AG04450 (cell line): ENCODE data around the gene EXOC6. TPM values are rescaled to one million over a fixed set of nuclear protein-coding genes. Genes with fewer than 3 reads are reported as not detected.
A peak's percentile ranks its signal among the peaks of the same experiment; 100 is the strongest.

Source experiments
- CTCF ChIA-PET: fragments of 300-600, 350-600 bp; formaldehyde crosslinking; extraction: SDS; loops from one replicate; lab custom pipeline; 2022; ENCODE audit warnings: antibody characterized with exemption, inconsistent platforms; lab: Charles Lee
- POLR2A ChIA-PET: fragments of 350-600 bp; formaldehyde crosslinking; extraction: SDS; loops from one replicate; lab custom pipeline; 2021; ENCODE audit warnings: antibody characterized with exemption, inconsistent platforms; lab: Yijun Ruan, JAX
- DNase-seq: peaks from one replicate; pipeline ENCODE4 v3.0.0-alpha.2; 2011; ENCODE audit warnings: low read depth, low spot score
- H3K27ac ChIP-seq: one replicate; pipeline ENCODE4 v1.5.1; 2012; ENCODE audit warnings: low read depth, low read length, control low read depth
- H3K27me3 ChIP-seq: one replicate; pipeline ENCODE4 v1.6.0; 2012; ENCODE audit warnings: low read length; ENCODE audit not compliant: control insufficient read depth, insufficient read depth
- H3K4me3 ChIP-seq: 2 replicates; pipeline ENCODE4 v1.5.1; 2011; ENCODE audit warnings: mild to moderate bottlenecking, low read depth, low read length, control low read depth
- H3K9me3 ChIP-seq: 2 replicates; pipeline ENCODE4 v1.5.1; 2012; ENCODE audit warnings: low read length; ENCODE audit not compliant: control insufficient read depth, insufficient read depth
- polyA plus RNA-seq: library from polyadenylated mRNA; depleted of rRNA; stranded (reverse); fragments of >200 nt; gene quantifications from 2 replicates; pipeline ENCODE4 v1.2.3, GENCODE V29; 2011
- TF ChIP-seq, protein P1 (sequence below): IDR thresholded peaks from 2 replicates; pipeline ENCODE4 v1.5.1; 2011; ENCODE audit warnings: low read depth, low read length, control low read depth, inconsistent platforms

The EXOC6 gene
- polyA plus RNA-seq, 1 experiment: 21.8 TPM

DNA sequence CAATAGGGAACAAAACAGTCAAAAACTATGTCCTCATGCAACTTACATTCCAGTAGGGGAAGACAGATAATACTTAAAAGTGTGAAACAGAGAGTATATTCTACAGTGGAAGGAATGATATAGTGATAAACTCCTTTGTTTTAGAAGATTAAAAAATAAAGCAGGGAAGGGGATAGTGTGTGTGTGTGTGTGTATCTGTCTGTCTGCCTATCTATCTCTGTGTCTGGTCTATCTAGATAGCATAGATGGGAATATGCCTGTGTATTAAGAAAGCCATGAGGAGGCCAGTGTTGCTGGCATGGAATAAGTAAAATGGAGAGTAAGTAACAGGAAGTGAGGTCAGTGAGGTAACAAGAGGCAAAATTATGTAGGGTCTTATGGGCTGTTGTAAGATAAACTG is 42.2 kb downstream of the EXOC6 start:
- H3K4me3 ChIP-seq: no peak overlapping the region
- TF ChIP-seq, protein P1, sequence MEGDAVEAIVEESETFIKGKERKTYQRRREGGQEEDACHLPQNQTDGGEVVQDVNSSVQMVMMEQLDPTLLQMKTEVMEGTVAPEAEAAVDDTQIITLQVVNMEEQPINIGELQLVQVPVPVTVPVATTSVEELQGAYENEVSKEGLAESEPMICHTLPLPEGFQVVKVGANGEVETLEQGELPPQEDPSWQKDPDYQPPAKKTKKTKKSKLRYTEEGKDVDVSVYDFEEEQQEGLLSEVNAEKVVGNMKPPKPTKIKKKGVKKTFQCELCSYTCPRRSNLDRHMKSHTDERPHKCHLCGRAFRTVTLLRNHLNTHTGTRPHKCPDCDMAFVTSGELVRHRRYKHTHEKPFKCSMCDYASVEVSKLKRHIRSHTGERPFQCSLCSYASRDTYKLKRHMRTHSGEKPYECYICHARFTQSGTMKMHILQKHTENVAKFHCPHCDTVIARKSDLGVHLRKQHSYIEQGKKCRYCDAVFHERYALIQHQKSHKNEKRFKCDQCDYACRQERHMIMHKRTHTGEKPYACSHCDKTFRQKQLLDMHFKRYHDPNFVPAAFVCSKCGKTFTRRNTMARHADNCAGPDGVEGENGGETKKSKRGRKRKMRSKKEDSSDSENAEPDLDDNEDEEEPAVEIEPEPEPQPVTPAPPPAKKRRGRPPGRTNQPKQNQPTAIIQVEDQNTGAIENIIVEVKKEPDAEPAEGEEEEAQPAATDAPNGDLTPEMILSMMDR: no peak
- no peaks in the 10 kb centered on the region for H3K27me3 ChIP-seq
- POLR2A ChIA-PET: no interaction called here
- no peak for DNase-seq
- no peaks in the 10 kb centered on the region for H3K9me3 ChIP-seq
- no peak overlapping the region for H3K27ac ChIP-seq
- CTCF ChIA-PET: interaction anchor here (1.3 to 1.5 kb wide), 2 partner anchors 10 to 24 kb away, joined by 3 to 6 read pairs; no protein-coding TSS in a partner anchor

DNA sequence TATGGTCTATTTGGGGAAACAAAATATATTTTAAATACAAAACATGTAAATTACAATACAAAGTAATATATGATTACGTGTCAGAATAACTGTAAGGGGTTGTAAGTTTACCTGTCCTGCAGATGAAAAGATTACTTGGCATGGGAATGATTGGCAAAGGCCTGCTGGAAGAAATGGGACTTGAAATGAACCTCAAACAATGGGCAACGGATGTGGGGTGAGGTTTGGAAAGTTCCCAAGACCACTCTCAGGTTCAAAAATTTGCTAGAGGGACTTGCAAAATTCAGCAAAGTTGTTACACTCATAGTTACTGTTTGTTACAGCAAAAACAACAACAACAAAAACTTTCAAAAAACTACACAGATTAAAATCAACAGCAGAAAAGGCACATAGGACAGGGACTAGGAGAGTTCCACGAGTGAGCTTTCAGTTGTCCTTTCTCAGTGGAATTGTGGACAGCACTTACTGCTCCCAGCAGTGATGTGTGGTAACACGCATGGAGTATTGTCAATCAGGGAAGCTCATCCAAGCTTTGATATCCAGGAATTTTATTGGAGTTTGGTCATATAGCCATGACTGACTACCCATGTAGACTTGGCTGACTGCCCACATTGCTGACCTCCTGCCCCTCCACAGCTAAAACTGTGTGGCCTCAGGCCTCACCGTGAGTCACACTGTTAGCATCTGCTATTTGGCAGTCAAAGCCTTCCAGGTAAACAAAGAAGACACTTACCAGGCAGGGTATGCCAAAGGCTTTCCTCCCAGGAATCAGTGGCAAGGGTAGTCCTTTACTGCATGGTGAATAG is 43.8 kb downstream of the EXOC6 start:
- no peak overlapping the region for H3K4me3 ChIP-seq
- DNase-seq: peak; percentile 72
- H3K9me3 ChIP-seq: no peaks in the 10 kb centered on the region
- no peak overlapping the region for H3K27ac ChIP-seq
- no peaks in the 10 kb centered on the region for H3K27me3 ChIP-seq
- TF ChIP-seq, protein P1: no peak
- CTCF ChIA-PET: interaction anchor here (0.9 to 1.7 kb wide), 5 partner anchors 23 to 619 kb away, joined by 3 to 4 read pairs (median 3); no protein-coding TSS in a partner anchor
- POLR2A ChIA-PET: no interaction called here

DNA sequence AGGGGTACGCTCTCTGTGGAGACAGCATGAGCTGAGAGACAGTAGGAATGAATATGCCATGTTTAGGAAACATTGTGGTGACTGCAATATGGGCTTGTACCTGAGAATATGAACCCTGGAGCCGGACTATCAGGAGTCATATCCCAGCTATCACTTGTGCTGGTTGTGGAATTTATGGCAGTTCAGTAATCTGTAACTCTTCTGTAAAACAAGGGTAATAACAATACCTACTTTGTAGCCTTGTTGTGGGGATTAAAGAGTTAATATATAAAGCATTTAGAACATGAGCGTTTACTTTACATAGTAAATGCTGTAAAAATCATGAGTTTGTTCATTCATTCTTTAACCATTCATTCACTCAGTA is 44.4 kb downstream of the EXOC6 start:
- DNase-seq: no peak
- H3K27me3 ChIP-seq: no peaks in the 10 kb centered on the region
- no peak overlapping the region for H3K27ac ChIP-seq
- POLR2A ChIA-PET: no interaction called here
- TF ChIP-seq, protein P1: no peak
- CTCF ChIA-PET: interaction anchor here (1.0 to 1.7 kb wide), 5 partner anchors 8 to 618 kb away, joined by 3 to 4 read pairs (median 4); no protein-coding TSS in a partner anchor
- H3K9me3 ChIP-seq: no peaks in the 10 kb centered on the region
- no peak overlapping the region for H3K4me3 ChIP-seq

DNA sequence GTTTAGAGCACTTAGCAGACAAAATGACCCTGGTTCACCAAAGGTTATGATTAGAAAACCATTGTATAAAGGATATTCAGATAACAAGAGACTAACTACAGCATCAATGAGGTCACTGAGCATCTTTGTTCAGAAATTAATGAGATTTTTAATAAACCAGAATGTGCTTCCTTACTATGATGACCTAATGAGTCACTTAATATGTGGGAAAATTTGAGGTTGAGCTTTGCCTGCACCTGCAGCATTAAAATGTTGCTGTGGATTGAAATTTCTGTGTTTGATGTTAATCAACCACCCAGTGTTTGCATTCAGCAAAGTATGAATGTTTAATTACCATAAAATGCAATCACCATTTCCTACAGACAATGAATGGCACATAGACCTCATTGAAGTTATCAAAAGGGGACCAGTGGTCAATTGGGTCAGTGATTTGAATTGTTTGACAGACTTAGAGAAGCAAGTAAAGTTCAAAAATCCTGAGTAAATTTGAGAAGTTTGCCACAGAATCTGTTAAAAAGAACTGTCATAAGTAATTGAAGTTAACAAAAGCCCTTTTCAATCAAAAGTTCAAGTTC is 45.8 kb downstream of the EXOC6 start:
- TF ChIP-seq, protein P1: no peak
- Histone ChIP-seq H3K4me3 (no peak overlapping the region), H3K9me3 (no peaks in the 10 kb centered on the region), H3K27me3 (no peaks in the 10 kb centered on the region), H3K27ac (no peak overlapping the region)
- ChIA-PET CTCF (interaction anchor here (0.6 to 1.5 kb wide), 4 partner anchors 9 to 438 kb away, joined by 3 to 4 read pairs (median 3); no protein-coding TSS in a partner anchor), POLR2A (no interaction called here)
- no peak for DNase-seq

DNA sequence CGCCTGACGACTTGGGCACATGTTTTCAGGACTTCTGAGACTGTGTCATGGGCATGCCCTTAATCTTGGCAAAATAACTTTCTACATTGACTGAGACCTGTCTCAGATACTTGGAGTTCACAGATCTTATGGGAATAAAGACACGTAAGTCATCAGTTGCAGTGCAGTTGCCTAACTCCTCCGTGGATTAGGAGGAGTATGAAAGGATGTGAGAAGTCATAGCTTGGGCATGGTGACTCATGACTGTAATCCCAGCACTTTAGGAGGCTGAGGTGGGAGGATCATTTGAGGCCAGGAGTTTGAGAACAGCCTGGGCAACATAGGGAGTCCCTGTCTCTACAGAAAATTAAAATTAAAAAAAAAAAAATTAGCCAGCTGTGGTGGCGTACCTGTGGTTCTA is 49.6 kb downstream of the EXOC6 start:
- ChIA-PET POLR2A (no interaction called here), CTCF (interaction anchor here (1.2 to 2.7 kb wide), 2 partner anchors 13 to 108 kb away, joined by 5 to 13 read pairs; no protein-coding TSS in a partner anchor)
- TF ChIP-seq, protein P1: no peak

More for the DNA sequence above, 49.6 kb downstream of the EXOC6 start:
- Histone ChIP-seq H3K4me3 (no peak overlapping the region), H3K27ac (no peak overlapping the region), H3K9me3 (no peaks in the 10 kb centered on the region), H3K27me3 (no peaks in the 10 kb centered on the region)
- no peak for DNase-seq
